Endothelial cell of umbilical vein (primary cell): ENCODE data around the gene ALG6. TPM values are rescaled to one million over a fixed set of nuclear protein-coding genes. Genes with fewer than 3 reads are reported as not detected.

ENCODE experiments used
- BruUV-seq: library from RNA; stranded (reverse); fragments of 400-500 nt; replicated peaks from 2 replicates; lab custom pipeline; 2021; lab: Mats Ljungman, UMichigan
- CTCF ChIA-PET: fragments of 300-600, 350-600 bp; sonication (Branson Sonifier 250); formaldehyde crosslinking; loops from one replicate; lab custom pipeline; 2021; ENCODE audit warnings: antibody characterized with exemption, inconsistent platforms; lab: Charles Lee
- POLR2A ChIA-PET: fragments of 300-600, 350-600 bp; sonication (Branson Sonifier 250); formaldehyde crosslinking; loops from one replicate; lab custom pipeline; 2021; ENCODE audit warnings: antibody characterized with exemption, inconsistent platforms; lab: Charles Lee
- DNase-seq: peaks from one replicate; pipeline ENCODE4 v3.0.0-alpha.2; 2011; ENCODE audit warnings: low read depth, low spot score
- FAIRE-seq: peaks from 2 replicates; lab custom pipeline; 2011; peaks lifted over from hg19 to GRCh38; lab: Jason Lieb, UNC
- H2AFZ ChIP-seq: 2 replicates; pipeline ENCODE4 v1.6.0; 2012; ENCODE audit warnings: low read depth, low read length, control low read depth, inconsistent platforms
- H3K27ac ChIP-seq: 2 replicates; pipeline ENCODE4 v1.5.1; 2011; ENCODE audit warnings: low read depth, mild to moderate bottlenecking, control low read depth, low read length, moderate library complexity; ENCODE audit not compliant: insufficient read depth
- H3K27me3 ChIP-seq, 2 experiments: 2 replicates each; pipeline versions ENCODE4 v1.6.0 to v1.6.1; 2011; ENCODE audit warnings: low read length in 2 of 2, mixed read lengths in 1 of 2; ENCODE audit not compliant: control insufficient read depth in 2 of 2, insufficient read depth in 2 of 2
- H3K36me3 ChIP-seq, 2 experiments: 2 replicates in 1 of 2; 3 replicates in 1 of 2; pipeline ENCODE4 v1.5.1; 2011; ENCODE audit warnings: low read length in 2 of 2, mild to moderate bottlenecking in 1 of 2, moderate library complexity in 1 of 2; ENCODE audit not compliant: control insufficient read depth in 2 of 2, insufficient read depth in 2 of 2; ENCODE audit errors: extremely low read depth in 1 of 2
- H3K4me1 ChIP-seq: 3 replicates; pipeline ENCODE4 v1.5.1; 2011; ENCODE audit warnings: mild to moderate bottlenecking, low read length; ENCODE audit not compliant: control insufficient read depth, insufficient read depth; ENCODE audit errors: extremely low read depth
- H3K4me2 ChIP-seq: 2 replicates; pipeline ENCODE4 v1.6.1; 2011; ENCODE audit warnings: low read length, control low read depth, mixed read lengths; ENCODE audit not compliant: insufficient read depth
- H3K4me3 ChIP-seq, 3 experiments: fragments of 200-600 bp in 1 of 3; sonication (generic), shearing (Covaris generic) in 1 of 3; replicated peaks in 1 of 3; 2 replicates each; pipeline ENCODE4 v1.5.1; 2011 to 2016; ENCODE audit warnings: control low read depth in 3 of 3, low read length in 3 of 3, mild to moderate bottlenecking in 2 of 3, inconsistent platforms in 1 of 3, low read depth in 1 of 3, moderate library complexity in 1 of 3; ENCODE audit not compliant: insufficient read depth in 1 of 3
- H3K79me2 ChIP-seq: 2 replicates; pipeline ENCODE4 v1.6.0; 2012; ENCODE audit warnings: low read length, inconsistent platforms; ENCODE audit not compliant: control insufficient read depth, insufficient read depth
- H3K9ac ChIP-seq: replicated peaks from 2 replicates; pipeline ENCODE3; 2011; ENCODE audit warnings: low read length, control low read depth; ENCODE audit not compliant: insufficient read depth; ENCODE audit errors: extremely low read depth
- H3K9me1 ChIP-seq: replicated peaks from 3 replicates; pipeline ENCODE4 v1.6.0; 2011; ENCODE audit warnings: mild to moderate bottlenecking, low read length; ENCODE audit not compliant: control insufficient read depth, insufficient read depth; ENCODE audit errors: extremely low read depth
- H3K9me3 ChIP-seq: replicated peaks from 2 replicates; pipeline ENCODE4 v1.5.1; 2012; ENCODE audit warnings: low read length, inconsistent platforms; ENCODE audit not compliant: control insufficient read depth, insufficient read depth
- H4K20me1 ChIP-seq: replicated peaks from 2 replicates; pipeline ENCODE3; 2011; ENCODE audit warnings: mild to moderate bottlenecking, low read length; ENCODE audit not compliant: control insufficient read depth, insufficient read depth; ENCODE audit errors: extremely low read depth
- CTCF ChIP-seq, 2 donors: IDR thresholded peaks; 1 replicate in 1 of 2; 2 replicates in 1 of 2; pipeline ENCODE4 v1.5.1; 2011; ENCODE audit warnings: low read length in 2 of 2, mild to moderate bottlenecking in 2 of 2, moderate library complexity in 2 of 2, control low read depth in 1 of 2, inconsistent platforms in 1 of 2, low read depth in 1 of 2; ENCODE audit not compliant: insufficient read depth in 1 of 2; ENCODE audit errors: extremely low read depth in 1 of 2
- EZH2 ChIP-seq: IDR thresholded peaks from 2 replicates; pipeline ENCODE4 v1.6.1; 2012; ENCODE audit warnings: borderline replicate concordance, low read depth, mild to moderate bottlenecking, moderate library complexity, low read length, inconsistent platforms; ENCODE audit not compliant: severe bottlenecking
- FOS ChIP-seq: IDR thresholded peaks from 2 replicates; pipeline ENCODE4 v1.6.1; 2011; ENCODE audit warnings: mild to moderate bottlenecking, low read length, moderate library complexity, borderline replicate concordance; ENCODE audit not compliant: insufficient read depth
- GATA2 ChIP-seq: IDR thresholded peaks from 2 replicates; pipeline ENCODE4 v1.7.0; 2011; ENCODE audit warnings: low read depth, mild to moderate bottlenecking, moderate library complexity, mixed read lengths, low read length; ENCODE audit not compliant: insufficient read length, insufficient read depth
- JUN ChIP-seq: IDR thresholded peaks from 2 replicates; pipeline ENCODE4 v1.6.1; 2011; ENCODE audit warnings: borderline replicate concordance, low read depth; ENCODE audit not compliant: insufficient read length, insufficient read depth
- MAX ChIP-seq: IDR thresholded peaks from 2 replicates; pipeline ENCODE4 v1.6.1; 2011; ENCODE audit not compliant: insufficient read depth, insufficient read length
- MYC ChIP-seq: IDR thresholded peaks from one replicate; pipeline ENCODE4 v1.6.1; 2011; ENCODE audit warnings: mild to moderate bottlenecking, low read depth, low read length
- POLR2A ChIP-seq: IDR thresholded peaks from 2 replicates; pipeline ENCODE4 v1.6.1; 2012; ENCODE audit warnings: low read depth, mild to moderate bottlenecking, control low read depth, low read length
- POLR2AphosphoS5 ChIP-seq: IDR thresholded peaks from 2 replicates; pipeline ENCODE4 v1.6.1; 2012; ENCODE audit warnings: low read depth, mild to moderate bottlenecking, control low read depth, low read length, moderate library complexity; ENCODE audit not compliant: insufficient read depth
- dilution Hi-C: fragments of 300-500 bp; cut with MboI; formaldehyde crosslinking; loops from one replicate; pipeline ENCODE4 v1.15.0; 2019; ENCODE audit warnings: low sequenced_read_pairs; ENCODE audit not compliant: extremely low pct_ligation_motif_present
- intact Hi-C: fragments of 100-400 bp; cut with micrococcal nuclease; formaldehyde crosslinking; loops from one replicate; pipeline ENCODE4 v1.10.0; 2022
- polyA plus RNA-seq, 4 experiments: library from polyadenylated mRNA; depleted of rRNA in 3 of 4; stranded (reverse) in 3 of 4; unstranded in 1 of 4; fragments of >200 nt; gene quantifications; 2 replicates each; pipeline versions ENCODE4 v1.2.1 to v1.2.3, GENCODE V29; 2011 to 2012; ENCODE audit warnings: missing spikeins in 1 of 4
- total RNA-seq: library from RNA; stranded (reverse); gene quantifications from 2 replicates; pipeline ENCODE4 v1.2.3, GENCODE V29; 2021

Gene ALG6
- total and polyA plus RNA-seq, 2 donors (not counting 3 experiments of a cell fraction or from before 2014, with no cell fraction given), result 14.4 to 17.3 TPM

- FAIRE-seq, result no peak
- no peak overlapping the region for H3K27ac ChIP-seq
- no peaks in the 10 kb centered on the region for H3K9me1 ChIP-seq
- BruUV-seq, result no TSS peak
- POLR2A ChIA-PET, result no interaction called here
- no peaks in the 10 kb centered on the region for H3K36me3 ChIP-seq
- no peaks in the 10 kb centered on the region for H3K79me2 ChIP-seq
- no peaks in the 10 kb centered on the region for H3K4me1 ChIP-seq
- no peaks in the 10 kb centered on the region for H4K20me1 ChIP-seq
- dilution Hi-C loops (no loop called here), intact Hi-C loops (no loop called here)
- H3K4me2 ChIP-seq, result no peak overlapping the region
- TF ChIP-seq CTCF (IDR thresholded peaks at IDR 0.05; ENCODE audit: extremely low read depth in 1 of 2, insufficient read depth in 1 of 2, low read depth in 1 of 2, low read length in 2 of 2) (no peak), MYC (no peak), MAX (no peak), JUN (no peak), GATA2 (no peak)
- DNase-seq, result no peak
- no peaks in the 10 kb centered on the region for H3K9me3 ChIP-seq
- H3K9ac ChIP-seq, result no peak overlapping the region
- CTCF ChIA-PET, result interaction anchor here (1.3 kb wide), 1 partner anchor 23 kb away, joined by 6 read pairs; no protein-coding TSS in a partner anchor
- no peak overlapping the region for H3K4me3 ChIP-seq
- no peak overlapping the region for H2AFZ ChIP-seq
- peaks cover 7 to 36% of the 10 kb centered on the region in 2 experiments for H3K27me3 ChIP-seq
These were observed 17.1 kb upstream of the ALG6 start for GRCh38 chr1:63350320-63350719.

- peaks cover 7 to 36% of the 10 kb centered on the region in 2 experiments for H3K27me3 ChIP-seq
- no peaks in the 10 kb centered on the region for H3K36me3 ChIP-seq
- no peak for DNase-seq
- no peaks in the 10 kb centered on the region for H4K20me1 ChIP-seq
- H3K4me2 ChIP-seq, result no peak overlapping the region
- H2AFZ ChIP-seq, result no peak overlapping the region
- TF ChIP-seq GATA2, result no peak
- no peak for TF ChIP-seq POLR2A
- TF ChIP-seq MAX, result no peak
- no peak for TF ChIP-seq POLR2AphosphoS5
- TF ChIP-seq EZH2, result no peak
- TF ChIP-seq FOS, result no peak
- TF ChIP-seq CTCF (IDR thresholded peaks at IDR 0.05; ENCODE audit: extremely low read depth in 1 of 2, insufficient read depth in 1 of 2, low read depth in 1 of 2, low read length in 2 of 2), result no peak
- TF ChIP-seq MYC, result no peak
- TF ChIP-seq JUN, result no peak
- intact Hi-C loops, result no loop called here
- POLR2A ChIA-PET, result no interaction called here
- H3K4me3 ChIP-seq, result no peak overlapping the region
- no peaks in the 10 kb centered on the region for H3K9me1 ChIP-seq
- no peak overlapping the region for H3K9ac ChIP-seq
- H3K27ac ChIP-seq, result no peak overlapping the region
- no TSS peak for BruUV-seq
- no peaks in the 10 kb centered on the region for H3K9me3 ChIP-seq
- H3K79me2 ChIP-seq, result no peaks in the 10 kb centered on the region
- CTCF ChIA-PET, result interaction anchor here (1.1 kb wide), 1 partner anchor 511 kb away, joined by 3 read pairs; no protein-coding TSS in a partner anchor
- dilution Hi-C loops, result no loop called here
- FAIRE-seq, result no peak
- H3K4me1 ChIP-seq, result no peaks in the 10 kb centered on the region
These were observed 14.7 kb upstream of the ALG6 start for GRCh38 chr1:63352736-63353135.
